ENCODE measurements around the gene SALL4.
A peak's percentile ranks its signal among the peaks of the same experiment; 100 is the strongest.
"Not testable (repeated sequence)": the region's sequence is repeated elsewhere in the genome, so short reads cannot be mapped to it uniquely, and the experiment has no call there.

The SALL4 gene

DNA sequence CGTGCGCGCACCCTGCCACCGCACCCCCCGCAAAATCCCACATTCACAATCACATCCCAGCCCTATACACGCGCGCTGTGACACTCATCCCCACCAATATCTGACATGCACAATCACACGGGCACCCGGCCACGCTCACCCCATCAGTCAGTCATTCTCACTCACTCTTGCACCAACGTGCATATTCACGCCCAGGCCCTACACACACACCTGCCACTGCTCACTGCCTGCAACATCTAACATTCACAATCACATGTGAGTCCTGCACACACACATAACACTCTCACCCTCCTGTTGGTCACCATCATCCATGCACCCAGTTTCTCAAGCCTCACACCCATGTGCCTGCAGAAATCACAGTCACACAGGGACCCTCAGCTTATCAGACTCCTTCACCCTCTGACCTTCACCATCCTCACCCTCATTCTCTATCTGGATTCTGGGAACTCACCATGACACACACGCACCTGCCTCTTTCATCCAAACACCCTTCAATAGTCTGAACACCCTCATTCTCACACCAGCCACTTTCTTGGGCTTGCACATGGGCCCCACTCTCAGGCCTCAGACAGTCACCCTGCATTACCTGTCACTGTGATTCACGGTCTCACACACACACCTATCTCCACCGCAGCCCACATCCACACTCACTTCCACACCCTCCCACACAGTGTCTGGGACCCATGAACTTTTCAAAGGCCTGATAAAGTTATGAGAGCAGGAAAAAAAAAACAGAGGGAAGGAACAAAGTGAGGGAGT is 33.4 kb downstream of the SALL4 start:
- peak; percentile 17 for DNase-seq

DNA sequence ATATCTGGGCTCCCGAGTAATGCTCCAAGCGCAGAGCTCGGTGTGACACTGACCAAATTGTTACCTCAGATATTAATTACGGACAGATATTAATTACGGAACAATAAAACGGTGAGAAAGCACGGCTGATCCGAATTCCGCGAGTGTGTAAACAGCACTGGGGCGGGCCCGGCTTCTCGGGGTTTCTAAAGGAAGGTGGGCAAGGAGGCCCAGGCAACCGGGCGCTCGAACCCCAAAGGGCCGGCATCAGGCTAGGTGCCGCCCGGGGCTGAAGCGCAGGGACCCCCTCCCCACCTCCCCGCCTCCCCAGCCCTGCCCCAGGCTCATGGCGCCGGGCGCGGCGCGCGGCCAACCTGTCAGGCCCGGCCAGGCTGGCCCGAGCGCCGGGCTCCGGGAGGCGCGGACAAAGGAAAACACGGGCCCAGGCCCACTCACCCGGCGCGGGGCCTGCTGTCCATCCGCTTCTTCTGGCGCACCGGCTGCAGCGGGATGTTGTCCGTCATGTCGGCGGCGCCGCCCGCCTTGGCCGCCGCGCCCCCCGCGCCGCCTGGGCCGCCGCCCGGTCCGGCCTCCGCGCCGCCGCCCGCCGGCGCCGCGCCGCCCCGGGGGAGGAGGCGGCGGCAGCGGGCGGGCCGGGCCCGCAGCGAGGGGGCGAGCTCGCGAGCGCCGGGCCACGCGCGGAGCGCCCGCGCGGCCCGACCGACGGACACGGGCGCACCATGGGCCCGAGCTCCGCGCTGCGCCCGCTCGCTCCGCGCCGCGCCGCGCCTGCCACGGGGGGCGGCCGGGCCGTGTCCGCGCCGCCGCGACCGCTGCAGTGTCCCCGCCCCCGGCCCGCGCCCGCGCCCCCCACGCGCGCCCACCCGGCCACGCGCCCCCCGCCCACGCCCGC is 34.2 kb downstream of the SALL4 start, which contains the start of gene ATP9A:
TSS of gene ATP9A (minus strand) at position 524 of the 892 bp plus-strand sequence. CDS start at position 503, 21 bp downstream.
- no peak for DNase-seq
- in situ Hi-C loops (cut with MboI; ENCODE audit: low pct_unique_long_range_greater_than_20kb, low sequenced_read_pairs): no loop called here

More for the DNA sequence above, 33.4 kb downstream of the SALL4 start:
- in situ Hi-C loops (cut with MboI; ENCODE audit: low pct_unique_long_range_greater_than_20kb, low sequenced_read_pairs): no loop called here

DNA sequence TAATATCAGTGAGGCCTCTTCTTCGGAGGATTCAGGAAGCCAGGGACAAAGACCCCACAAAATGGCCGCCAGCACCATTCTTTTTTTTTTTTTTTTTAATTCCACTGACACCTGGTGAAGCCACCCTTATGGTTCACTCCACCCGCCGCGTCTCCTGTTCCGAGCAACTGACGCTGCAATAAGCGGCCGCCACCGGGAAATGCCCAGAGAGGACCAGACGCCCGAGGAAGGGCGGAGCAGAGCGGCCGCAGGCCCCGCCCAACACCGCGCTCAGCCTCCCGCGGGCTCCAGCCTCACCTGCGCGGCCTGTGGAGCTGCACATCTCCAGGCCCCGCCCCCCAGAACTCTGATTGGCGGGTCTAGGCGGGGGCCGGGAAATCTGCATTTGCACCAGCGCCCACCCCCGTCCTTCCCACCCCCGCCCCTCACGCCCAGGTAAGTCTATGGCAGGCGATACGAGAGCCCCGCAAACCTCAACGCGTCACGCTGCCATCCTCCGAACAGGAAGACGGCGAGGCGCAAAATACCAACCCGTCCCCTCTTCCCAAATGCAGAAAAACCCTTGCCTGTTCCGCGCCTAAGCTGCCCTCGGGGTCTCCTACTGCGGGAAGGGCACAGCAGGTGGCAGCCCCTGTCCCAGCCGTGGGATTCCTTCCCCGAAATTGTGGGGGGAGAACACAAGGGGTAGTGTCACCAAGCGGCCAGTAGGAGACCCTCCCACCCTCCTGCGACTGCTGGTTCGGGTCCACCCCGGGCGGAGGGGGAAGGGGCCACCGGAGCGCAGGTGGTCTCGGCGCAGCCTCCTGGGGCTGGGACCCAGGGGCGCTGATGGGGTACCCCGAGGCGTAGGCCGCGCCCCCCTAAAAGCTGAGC is 35.1 kb downstream of the SALL4 start:
- in situ Hi-C loops (cut with MboI; ENCODE audit: low pct_unique_long_range_greater_than_20kb, low sequenced_read_pairs): no loop called here
- DNase-seq: peak; percentile 64

DNA sequence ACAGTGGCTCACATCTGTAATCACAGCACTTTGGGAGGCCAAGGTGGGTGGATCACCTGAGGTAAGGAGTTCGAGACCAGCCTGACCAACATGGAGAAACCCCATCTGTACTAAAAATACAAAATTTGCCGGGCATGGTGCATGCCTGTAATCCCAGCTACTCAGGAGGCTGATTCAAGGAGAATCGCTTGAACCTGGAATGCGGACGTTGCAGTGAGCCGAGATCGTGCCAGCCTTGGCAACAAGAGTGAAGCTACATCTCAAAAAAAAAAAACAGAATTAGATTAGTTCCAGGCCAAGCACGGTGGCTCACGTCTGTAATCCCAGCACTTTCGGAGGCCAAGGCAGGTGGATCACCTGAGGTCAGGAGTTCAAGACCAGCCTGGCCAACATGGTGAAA is 36.9 kb downstream of the SALL4 start:
- in situ Hi-C loops (cut with MboI; ENCODE audit: low pct_unique_long_range_greater_than_20kb, low sequenced_read_pairs); DNase-seq: not testable (repeated sequence)

DNA sequence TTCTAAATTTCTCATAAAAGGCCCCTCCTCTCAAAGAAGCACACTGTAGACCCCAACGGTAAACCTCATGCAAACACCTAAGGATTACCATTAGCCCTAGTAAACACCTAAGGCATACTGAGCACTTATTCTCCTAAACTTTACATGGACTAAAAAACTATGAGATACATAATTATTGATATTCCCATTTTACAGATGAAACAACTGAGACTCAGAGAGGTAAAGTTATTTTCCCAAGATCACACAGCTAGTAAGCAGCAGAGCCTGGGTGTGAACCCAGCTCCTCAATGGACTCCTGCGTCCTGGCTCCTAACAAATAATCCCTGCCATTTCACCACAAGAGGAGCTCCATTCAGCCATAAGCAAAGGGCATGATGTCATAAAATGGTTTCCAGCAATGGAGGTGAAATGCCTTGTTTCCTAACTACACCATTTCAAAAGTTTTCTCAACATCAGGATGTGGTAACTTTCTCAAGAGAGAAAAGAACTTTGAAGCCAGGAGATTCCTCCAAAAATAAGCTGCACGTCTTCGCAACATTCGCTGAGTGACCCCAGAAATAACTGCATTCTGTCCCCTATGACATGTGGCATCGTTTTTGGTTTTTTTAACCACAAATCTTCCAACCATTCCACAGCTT is 38.2 kb downstream of the SALL4 start:
- in situ Hi-C loops (cut with MboI; ENCODE audit: low pct_unique_long_range_greater_than_20kb, low sequenced_read_pairs): no loop called here
- DNase-seq: no peak

DNA sequence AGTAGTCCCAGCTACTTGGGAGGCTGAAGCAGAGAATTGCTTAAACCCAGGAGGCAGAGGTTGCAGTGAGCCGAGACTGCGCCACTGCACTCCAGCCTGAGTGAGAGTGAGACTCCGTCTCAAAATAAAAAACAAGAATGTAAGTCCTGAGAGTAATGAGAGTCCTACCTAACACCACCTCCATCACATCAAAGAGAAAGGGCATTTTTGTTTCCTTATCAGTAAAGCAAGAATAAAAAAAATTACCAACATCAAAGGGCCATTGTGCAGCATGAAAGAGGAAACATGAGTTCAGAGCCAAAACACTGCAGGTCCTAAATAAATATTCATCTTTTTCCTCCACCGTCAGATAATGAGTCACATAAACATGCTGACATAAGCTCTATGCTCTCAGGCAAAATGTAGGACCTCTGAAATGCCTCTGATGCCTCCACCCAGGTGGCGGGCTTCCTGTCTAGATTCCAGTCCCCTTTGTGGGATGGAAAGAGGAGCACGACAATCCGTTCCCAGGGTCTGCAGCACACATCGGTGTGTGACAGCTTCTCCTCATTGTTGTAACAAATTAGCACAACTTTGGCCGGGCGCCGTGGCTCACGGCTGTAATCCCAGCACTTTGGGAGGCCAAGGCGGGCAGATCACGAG is 41.3 kb downstream of the SALL4 start:
- no peak for DNase-seq

DNA sequence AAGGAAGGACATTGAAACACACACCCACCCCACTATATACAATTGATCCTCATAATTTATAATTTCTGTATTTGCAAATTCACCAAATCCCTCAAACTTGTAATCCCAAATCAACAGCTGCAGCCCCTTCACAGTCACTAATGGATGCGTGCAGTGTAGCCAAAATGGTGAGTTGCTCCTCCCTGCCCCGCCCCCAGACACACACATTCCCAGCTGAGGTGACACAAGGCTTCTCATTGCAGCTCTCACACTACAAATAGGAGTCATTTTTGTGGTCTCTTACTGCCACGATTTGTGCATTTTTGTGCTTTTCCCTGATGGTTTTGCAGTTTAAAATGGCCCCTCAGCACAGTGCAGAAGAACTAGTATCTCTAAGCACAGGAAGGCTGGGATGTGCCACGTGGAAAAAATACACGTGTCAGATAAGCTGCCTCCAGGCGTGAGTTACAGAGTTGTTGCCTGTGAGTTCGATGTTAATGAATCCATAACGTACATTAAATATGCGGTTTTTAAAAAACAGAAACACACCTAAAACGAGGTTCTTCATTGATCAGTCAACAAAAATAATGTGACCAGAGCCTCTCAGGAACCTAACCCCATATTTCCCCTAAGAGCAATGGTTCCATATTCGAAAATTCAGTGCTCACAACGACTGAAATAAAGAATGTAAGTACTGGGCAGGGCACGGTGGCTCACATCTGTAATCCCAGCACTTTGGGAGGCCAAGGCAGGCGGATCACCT is 42.4 kb downstream of the SALL4 start:
- in situ Hi-C loops (cut with MboI; ENCODE audit: low pct_unique_long_range_greater_than_20kb, low sequenced_read_pairs): no loop called here
- no peak for DNase-seq

More for the DNA sequence above, 41.3 kb downstream of the SALL4 start:
- in situ Hi-C loops (cut with MboI; ENCODE audit: low pct_unique_long_range_greater_than_20kb, low sequenced_read_pairs): no loop called here

DNA sequence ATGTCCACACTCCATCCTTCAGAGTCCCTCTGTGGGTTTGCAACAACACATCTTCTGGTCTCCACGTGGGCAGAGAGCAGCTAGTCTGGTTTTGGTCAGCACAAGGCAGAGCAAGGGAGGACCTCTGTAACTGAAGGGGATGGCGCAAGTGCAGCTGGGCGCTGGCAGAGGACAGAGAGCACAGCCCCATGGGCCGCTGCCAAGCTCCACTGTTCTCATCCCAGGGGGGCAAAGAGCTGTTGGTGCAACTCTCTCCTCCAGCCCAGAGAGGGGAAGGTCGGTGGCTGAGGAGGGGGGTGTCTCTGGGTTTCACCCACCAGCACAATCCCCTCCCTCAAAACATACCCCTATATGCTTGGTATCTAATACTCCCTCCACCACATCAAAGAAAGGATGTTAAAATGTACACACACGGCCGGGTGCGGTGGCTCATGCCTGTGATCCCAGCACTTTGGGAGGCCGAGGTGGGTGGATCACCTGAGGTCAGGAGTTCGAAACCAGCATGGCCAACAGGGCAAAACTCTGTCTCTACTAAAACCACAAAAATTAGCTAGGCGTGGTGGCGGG is 43.3 kb downstream of the SALL4 start:
- in situ Hi-C loops (cut with MboI; ENCODE audit: low pct_unique_long_range_greater_than_20kb, low sequenced_read_pairs): no loop called here
- no peak for DNase-seq

DNA sequence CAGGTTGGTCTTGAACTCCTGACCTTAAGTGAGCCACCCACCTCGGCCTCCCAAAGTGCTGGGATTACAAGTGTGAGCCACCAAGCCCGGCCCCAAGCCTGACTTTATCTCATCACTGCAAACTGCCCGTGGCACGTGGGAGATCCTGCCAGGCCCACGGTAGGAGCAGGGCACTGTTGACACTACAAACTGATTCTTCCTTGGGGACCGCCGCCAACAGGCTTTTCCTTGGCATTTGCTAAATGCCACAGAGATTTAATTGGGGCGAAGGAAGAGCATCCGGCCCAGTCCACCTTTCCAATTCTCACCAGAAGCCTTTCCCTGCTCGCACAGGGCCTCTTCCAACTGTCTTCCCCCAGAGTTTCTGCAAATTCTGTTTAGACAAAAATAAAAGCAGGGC is 45.1 kb downstream of the SALL4 start:
- in situ Hi-C loops (cut with MboI; ENCODE audit: low pct_unique_long_range_greater_than_20kb, low sequenced_read_pairs): no loop called here
- no peak for DNase-seq

DNA sequence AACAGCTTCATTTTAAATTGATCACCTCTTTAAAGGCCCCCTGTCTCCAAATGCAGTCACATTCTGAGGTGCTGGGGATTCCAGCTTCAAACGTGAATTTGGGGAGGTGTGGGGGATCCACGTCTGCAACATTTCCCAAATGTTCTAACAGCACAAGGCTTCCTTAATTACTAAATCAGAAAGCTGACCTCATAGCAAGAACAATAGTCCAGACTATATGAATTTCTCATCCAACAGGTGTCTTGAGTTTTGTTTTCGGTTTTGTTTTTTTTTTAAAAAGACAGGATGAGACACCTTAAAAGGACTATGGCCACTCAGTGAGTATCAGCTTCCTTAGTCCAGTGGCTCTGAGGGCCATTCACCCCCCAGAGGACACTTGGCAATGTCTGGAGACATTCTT is 45.7 kb downstream of the SALL4 start:
- in situ Hi-C loops (cut with MboI; ENCODE audit: low pct_unique_long_range_greater_than_20kb, low sequenced_read_pairs): no loop called here
- DNase-seq: no peak

DNA sequence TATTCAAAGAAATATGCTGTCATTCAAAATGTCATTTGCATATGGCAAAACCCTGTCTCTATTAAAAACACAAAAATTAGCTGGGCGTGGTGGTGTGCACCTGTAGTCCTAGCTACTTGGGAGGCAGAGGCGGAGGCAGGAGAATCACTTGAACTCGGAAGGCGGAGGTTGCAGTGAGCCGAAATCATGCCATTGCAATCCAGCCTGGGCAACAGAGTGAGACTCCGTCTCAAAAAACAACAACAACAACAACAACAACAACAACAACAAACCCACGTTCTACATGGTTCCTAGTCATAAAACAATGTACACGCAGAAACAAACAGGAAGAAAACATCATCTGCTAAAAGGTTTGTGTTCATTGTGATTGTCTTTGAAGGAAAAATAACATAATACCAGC is 49.1 kb downstream of the SALL4 start:
- DNase-seq; in situ Hi-C loops (cut with MboI; ENCODE audit: low pct_unique_long_range_greater_than_20kb, low sequenced_read_pairs): not testable (repeated sequence)

DNA sequence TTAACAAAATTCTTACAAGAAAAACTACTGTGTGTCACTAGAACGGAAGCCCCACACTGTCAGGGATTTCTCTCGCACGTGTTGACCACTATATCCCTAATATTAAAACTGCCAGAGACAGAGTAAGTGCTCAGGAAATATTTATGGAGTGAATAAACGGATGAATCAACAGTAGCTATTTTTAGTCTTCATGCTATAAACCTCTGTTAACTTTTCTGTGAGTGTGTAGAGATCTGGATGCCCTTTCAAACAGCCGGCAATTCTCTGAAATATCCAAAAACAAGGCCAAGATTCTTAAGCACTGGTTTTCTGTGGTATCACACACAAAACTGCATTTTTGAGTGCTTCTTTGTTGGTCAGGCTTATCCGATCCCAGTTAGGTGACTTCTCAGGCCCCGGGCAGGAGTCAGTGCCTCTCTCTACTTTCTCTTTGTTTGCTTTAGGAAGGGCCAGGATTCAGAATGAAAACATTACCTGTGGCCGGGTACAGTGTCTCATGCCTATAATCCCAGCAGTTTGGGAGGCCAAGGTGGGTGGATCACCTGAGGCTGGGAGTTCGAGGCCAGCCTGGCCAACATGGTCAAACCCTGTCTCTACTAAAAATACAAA is 49.9 kb downstream of the SALL4 start:
- in situ Hi-C loops (cut with MboI; ENCODE audit: low pct_unique_long_range_greater_than_20kb, low sequenced_read_pairs): no loop called here
- DNase-seq: no peak

DNA sequence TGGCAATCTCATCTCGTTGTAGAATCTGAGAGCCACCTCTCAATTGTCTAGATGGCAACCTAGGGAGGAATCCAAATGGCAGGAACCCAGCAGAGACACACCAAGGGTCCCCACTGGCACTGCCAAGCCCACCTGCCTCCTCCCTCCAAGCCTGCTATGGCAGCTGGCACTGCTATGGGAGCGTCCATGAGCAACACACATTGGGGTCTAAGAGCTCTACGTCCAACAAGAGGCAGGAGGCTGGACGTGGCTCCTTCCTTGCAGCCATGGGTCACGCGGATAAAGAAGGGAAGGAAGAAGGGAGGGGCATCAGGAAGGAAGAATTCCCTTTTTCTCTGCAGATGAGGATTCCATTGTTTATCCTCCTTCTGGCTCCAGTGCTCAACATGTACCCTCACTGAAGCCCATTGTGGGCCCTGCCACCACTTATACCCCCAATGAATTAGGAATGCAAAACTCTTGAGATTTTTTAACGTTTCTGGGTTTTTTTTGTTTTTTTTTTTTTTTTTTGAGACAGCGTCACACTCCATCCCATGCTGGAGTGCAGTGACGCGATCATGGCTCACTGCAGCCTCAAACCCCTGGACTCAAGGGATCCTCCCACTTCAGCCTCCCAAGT is 51.4 kb downstream of the SALL4 start:
- in situ Hi-C loops (cut with MboI; ENCODE audit: low pct_unique_long_range_greater_than_20kb, low sequenced_read_pairs): no loop called here

DNA sequence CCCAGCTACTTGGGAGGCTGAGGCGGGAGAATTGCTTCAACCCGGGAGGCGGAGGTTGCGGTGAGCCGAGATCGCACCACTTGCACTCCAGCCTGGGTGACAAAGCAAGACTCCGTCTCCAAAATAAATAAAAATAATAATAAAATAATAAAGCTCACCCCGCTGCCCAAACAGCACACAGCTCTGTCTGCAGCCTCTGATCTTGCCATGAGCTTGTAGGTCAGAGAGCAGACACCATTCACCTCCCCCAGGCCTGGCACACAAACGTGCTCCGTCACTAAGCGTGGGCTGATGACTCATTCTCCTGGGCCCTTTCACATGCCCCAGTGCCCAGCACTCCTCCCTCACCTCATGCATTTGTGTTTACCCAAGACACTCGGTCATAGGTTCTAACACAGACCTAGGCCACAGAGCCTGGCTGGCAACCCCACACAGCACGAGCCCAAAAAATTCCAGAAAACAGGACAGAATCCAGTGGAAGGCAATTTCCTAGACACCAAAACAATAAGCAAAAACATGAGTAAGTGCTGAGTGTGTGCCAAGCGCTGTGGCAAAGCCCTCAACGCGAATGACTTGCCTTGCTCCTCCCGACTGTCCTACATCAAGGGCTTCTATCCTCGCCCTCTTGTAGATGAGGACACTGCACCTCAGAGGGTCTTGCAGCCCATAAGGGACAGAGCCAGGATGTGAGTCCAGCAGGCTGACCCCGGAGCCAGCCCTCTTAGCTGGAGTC is 52.1 kb downstream of the SALL4 start:
- in situ Hi-C loops (cut with MboI; ENCODE audit: low pct_unique_long_range_greater_than_20kb, low sequenced_read_pairs): no loop called here
- peak; percentile 47 for DNase-seq

More for the DNA sequence above, 51.4 kb downstream of the SALL4 start:
- DNase-seq: no peak

DNA sequence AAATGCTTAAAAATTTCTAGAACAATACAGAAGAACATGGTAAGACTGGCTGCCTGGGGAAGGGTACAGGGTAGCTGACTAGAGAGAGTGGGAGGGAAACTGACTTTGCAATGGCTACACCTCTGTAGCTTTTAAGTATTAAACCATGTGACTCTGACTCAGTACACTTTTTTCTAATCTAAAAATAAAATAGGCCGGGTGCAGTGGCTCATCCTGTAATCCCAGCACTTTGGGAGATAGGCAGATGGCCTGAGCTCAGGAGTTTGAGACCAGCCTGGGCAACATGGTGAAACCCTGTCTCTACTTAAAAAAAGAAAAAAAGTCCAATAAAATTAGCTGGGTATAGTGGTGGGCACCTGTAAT is 52.7 kb downstream of the SALL4 start:
- in situ Hi-C loops (cut with MboI; ENCODE audit: low pct_unique_long_range_greater_than_20kb, low sequenced_read_pairs): no loop called here
- no peak for DNase-seq
